Astrocyte of the cerebellum (primary cell): ENCODE measurements around the gene AGBL1.

Source experiments
- DNase-seq: peaks from one replicate; pipeline ENCODE4 v3.0.0-alpha.2; 2011; ENCODE audit warnings: low read depth
- H3K4me3 ChIP-seq: 2 replicates; pipeline ENCODE4 v1.5.1; 2011; ENCODE audit warnings: mild to moderate bottlenecking, low read depth, low read length, moderate library complexity
- in situ Hi-C: cut with HindIII; loops from 2 replicates; pipeline ENCODE4 v1.10.0; 2017; ENCODE audit warnings: low sequenced_read_pairs
- TF ChIP-seq, protein P1 (sequence below): IDR thresholded peaks from 2 replicates; pipeline ENCODE4 v1.5.1; 2012; ENCODE audit warnings: low read length, low read depth, moderate library complexity, mild to moderate bottlenecking; ENCODE audit errors: missing control alignments

Gene AGBL1

DNA sequence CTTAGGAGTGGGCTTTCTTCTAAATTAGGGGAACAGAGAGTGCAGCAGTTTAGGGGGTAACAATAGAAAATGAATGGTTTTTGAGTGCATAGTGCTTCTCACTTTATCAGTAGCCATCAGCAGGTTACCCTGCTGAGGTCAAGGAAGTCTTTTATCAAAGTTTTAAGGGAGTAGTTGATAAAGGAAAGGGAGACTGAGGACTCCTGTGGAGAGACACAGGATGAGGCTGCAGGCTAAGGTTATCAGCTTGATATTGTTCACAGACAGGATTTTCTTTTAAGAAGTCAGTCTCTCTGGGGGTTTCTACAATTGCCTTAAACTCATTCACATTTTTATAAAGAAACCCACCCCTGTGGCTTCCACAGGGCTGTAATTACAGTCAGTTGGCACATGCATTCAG, 205.0 kb downstream of the AGBL1 start:
- in situ Hi-C loops = no loop called here
- no peak for DNase-seq
- H3K4me3 ChIP-seq = no peak overlapping the region
- TF ChIP-seq, protein P1, sequence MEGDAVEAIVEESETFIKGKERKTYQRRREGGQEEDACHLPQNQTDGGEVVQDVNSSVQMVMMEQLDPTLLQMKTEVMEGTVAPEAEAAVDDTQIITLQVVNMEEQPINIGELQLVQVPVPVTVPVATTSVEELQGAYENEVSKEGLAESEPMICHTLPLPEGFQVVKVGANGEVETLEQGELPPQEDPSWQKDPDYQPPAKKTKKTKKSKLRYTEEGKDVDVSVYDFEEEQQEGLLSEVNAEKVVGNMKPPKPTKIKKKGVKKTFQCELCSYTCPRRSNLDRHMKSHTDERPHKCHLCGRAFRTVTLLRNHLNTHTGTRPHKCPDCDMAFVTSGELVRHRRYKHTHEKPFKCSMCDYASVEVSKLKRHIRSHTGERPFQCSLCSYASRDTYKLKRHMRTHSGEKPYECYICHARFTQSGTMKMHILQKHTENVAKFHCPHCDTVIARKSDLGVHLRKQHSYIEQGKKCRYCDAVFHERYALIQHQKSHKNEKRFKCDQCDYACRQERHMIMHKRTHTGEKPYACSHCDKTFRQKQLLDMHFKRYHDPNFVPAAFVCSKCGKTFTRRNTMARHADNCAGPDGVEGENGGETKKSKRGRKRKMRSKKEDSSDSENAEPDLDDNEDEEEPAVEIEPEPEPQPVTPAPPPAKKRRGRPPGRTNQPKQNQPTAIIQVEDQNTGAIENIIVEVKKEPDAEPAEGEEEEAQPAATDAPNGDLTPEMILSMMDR = no peak

GRCh38 chr15:86295511-86295910, 215.8 kb downstream of the AGBL1 start:
- TF ChIP-seq, protein P1 = no peak
- DNase-seq = no peak
- H3K4me3 ChIP-seq = no peak overlapping the region
- in situ Hi-C loops = no loop called here

GRCh38 chr15:86296769-86297168, 217.1 kb downstream of the AGBL1 start:
- DNase-seq = no peak
- no peak overlapping the region for H3K4me3 ChIP-seq
- in situ Hi-C loops = no loop called here
- TF ChIP-seq, protein P1 = no peak

DNA sequence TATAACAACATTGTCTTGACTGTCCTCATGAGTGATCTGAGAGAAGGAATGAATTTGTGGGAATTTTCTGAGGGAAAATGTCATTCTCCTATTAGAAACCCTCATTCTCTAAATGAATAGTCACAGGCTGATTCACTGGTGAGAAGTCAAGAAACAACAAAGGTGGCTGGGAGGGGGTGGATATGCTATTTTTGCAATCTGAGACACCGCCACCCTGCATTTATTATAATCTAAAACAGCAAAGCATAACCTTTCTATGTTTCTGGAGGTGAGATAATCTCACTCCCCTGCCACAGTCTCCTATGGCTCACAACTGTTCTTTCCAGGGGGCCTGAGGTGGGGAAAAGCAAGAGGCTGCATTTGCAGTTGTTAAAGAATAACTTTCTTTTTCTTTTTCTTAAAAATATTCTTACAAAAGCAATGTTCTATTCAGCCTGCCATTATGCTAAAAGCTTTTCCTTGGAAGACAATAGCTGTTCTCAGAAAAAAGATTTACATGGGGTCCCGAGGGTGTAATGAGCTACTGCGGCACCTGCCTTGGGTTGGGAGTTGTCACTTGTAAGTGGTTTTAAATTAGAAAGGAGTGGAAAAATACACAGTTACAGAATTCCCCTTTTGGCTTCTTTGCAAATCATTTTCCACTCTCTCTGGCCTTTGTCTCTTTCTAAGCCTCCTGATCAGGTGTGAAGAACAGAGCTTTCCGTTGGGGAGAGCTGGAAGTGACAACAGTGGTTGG, 220.9 kb downstream of the AGBL1 start:
- no peak for DNase-seq
- TF ChIP-seq, protein P1 = no peak
- in situ Hi-C loops = no loop called here
- H3K4me3 ChIP-seq = no peak overlapping the region

DNA sequence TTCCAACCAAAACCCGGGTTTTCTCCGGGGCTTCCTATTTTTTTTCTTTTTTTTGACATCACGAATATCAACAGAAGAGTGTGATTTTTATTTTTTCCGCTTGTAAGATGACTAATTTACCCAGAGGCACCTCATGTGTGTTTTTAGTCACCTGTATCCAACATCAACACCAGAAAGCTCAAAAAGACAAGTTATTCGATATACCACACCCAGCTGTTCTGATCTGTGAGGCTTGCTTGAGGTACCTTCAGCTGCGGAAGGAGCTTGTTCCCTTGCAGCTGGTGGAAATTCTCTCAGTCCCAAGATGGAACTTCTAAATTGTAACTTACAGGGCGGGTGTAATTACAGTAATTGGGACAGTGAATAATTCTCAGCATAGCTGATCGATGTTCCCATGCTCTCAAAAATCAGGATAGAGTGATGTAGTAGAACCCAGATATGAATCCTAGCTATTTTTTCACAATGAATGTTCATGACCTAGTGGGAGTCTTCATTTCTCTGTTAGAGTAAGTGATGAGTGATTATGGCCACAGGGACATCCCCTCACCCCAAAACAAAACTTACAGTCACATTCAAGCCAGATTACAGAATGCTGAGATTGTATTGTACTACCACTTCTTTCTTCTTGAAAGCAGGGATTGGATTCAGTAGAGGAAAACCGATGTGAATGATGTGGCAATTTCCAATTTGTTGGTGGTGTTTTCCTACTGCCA, 232.1 kb downstream of the AGBL1 start:
- in situ Hi-C loops = no loop called here
- TF ChIP-seq, protein P1 = no peak
- no peak for DNase-seq
- H3K4me3 ChIP-seq = no peak overlapping the region

- TF ChIP-seq, protein P1 = no peak
- no peak overlapping the region for H3K4me3 ChIP-seq
- in situ Hi-C loops = no loop called here
- no peak for DNase-seq
Measured at GRCh38 chr15:86312486-86312885, 232.8 kb downstream of the AGBL1 start.
